Measurements from ENCODE around the gene NOS1AP.

The NOS1AP gene

GRCh38 chr1:162329826-162330225, 260.3 kb downstream of the NOS1AP start:
- Histone ChIP-seq H3K27me3 (replicated peaks; ENCODE audit: insufficient read depth, low read length) (no peaks in the 10 kb centered on the region), H3K27ac (ENCODE audit: low read length) (no peak overlapping the region), H4K20me1 (ENCODE audit: insufficient read depth, low read length) (no peaks in the 10 kb centered on the region), H2AFZ (ENCODE audit: low read length) (no peak overlapping the region), H3K4me2 (ENCODE audit: low read depth, low read length) (no peak overlapping the region), H3K36me3 (replicated peaks; ENCODE audit: insufficient read depth, low read length) (no peaks in the 10 kb centered on the region), H3K9me3 (replicated peaks; ENCODE audit: insufficient read depth, low read length) (no peaks in the 10 kb centered on the region), H3K79me2 (ENCODE audit: low read length) (no peaks in the 10 kb centered on the region), H3F3A (ENCODE audit: insufficient read depth, low read length) (no peaks in the 10 kb centered on the region), H3K9me2 (replicated peaks; ENCODE audit: insufficient read depth, low read length) (no peaks in the 10 kb centered on the region), H3K9ac (ENCODE audit: low read length) (no peak overlapping the region), H3K4me3 (ENCODE audit: low read length) (no peak overlapping the region), H3K4me1 (ENCODE audit: low read length) (no peaks in the 10 kb centered on the region)
- DNase-seq = no peak
- TF ChIP-seq CTCF (IDR thresholded peaks at IDR 0.05; ENCODE audit: low read length) = no peak
- TF ChIP-seq EZH2 (optimal IDR thresholded peaks at IDR 0.05; ENCODE audit: low read depth, low read length) = no peak
- no peak for TF ChIP-seq EZH2phosphoT487 (IDR thresholded peaks at IDR 0.05; ENCODE audit: low read length)

- Histone ChIP-seq H3K4me3 (ENCODE audit: low read length) (no peak overlapping the region), H3K4me2 (ENCODE audit: low read depth, low read length) (no peak overlapping the region), H4K20me1 (ENCODE audit: insufficient read depth, low read length) (no peaks in the 10 kb centered on the region), H2AFZ (ENCODE audit: low read length) (no peak overlapping the region), H3K9ac (ENCODE audit: low read length) (no peak overlapping the region), H3K27me3 (replicated peaks; ENCODE audit: insufficient read depth, low read length) (no peaks in the 10 kb centered on the region), H3K79me2 (ENCODE audit: low read length) (no peaks in the 10 kb centered on the region), H3K27ac (ENCODE audit: low read length) (no peak overlapping the region), H3F3A (ENCODE audit: insufficient read depth, low read length) (no peaks in the 10 kb centered on the region), H3K36me3 (replicated peaks; ENCODE audit: insufficient read depth, low read length) (no peaks in the 10 kb centered on the region), H3K9me3 (replicated peaks; ENCODE audit: insufficient read depth, low read length) (no peaks in the 10 kb centered on the region), H3K9me2 (replicated peaks; ENCODE audit: insufficient read depth, low read length) (no peaks in the 10 kb centered on the region), H3K4me1 (ENCODE audit: low read length) (no peaks in the 10 kb centered on the region)
- TF ChIP-seq EZH2 (optimal IDR thresholded peaks at IDR 0.05; ENCODE audit: low read depth, low read length) = no peak
- TF ChIP-seq EZH2phosphoT487 (IDR thresholded peaks at IDR 0.05; ENCODE audit: low read length) = no peak
- TF ChIP-seq CTCF (IDR thresholded peaks at IDR 0.05; ENCODE audit: low read length) = no peak
- DNase-seq = no peak
These were observed 264.5 kb downstream of the NOS1AP start for GRCh38 chr1:162333991-162334390.

GRCh38 chr1:162335126-162335525, 265.6 kb downstream of the NOS1AP start:
- Histone ChIP-seq H3K79me2 (ENCODE audit: low read length) (no peaks in the 10 kb centered on the region), H4K20me1 (ENCODE audit: insufficient read depth, low read length) (no peaks in the 10 kb centered on the region), H3K27ac (ENCODE audit: low read length) (no peak overlapping the region), H3K36me3 (replicated peaks; ENCODE audit: insufficient read depth, low read length) (no peaks in the 10 kb centered on the region), H3K9me2 (replicated peaks; ENCODE audit: insufficient read depth, low read length) (no peaks in the 10 kb centered on the region), H3K9me3 (replicated peaks; ENCODE audit: insufficient read depth, low read length) (no peaks in the 10 kb centered on the region), H3K4me1 (ENCODE audit: low read length) (no peaks in the 10 kb centered on the region), H3K27me3 (replicated peaks; ENCODE audit: insufficient read depth, low read length) (no peaks in the 10 kb centered on the region), H3K4me3 (ENCODE audit: low read length) (no peak overlapping the region), H3K4me2 (ENCODE audit: low read depth, low read length) (no peak overlapping the region), H3F3A (ENCODE audit: insufficient read depth, low read length) (no peaks in the 10 kb centered on the region), H3K9ac (ENCODE audit: low read length) (no peak overlapping the region), H2AFZ (ENCODE audit: low read length) (no peak overlapping the region)
- TF ChIP-seq EZH2phosphoT487 (IDR thresholded peaks at IDR 0.05; ENCODE audit: low read length) (no peak), EZH2 (optimal IDR thresholded peaks at IDR 0.05; ENCODE audit: low read depth, low read length) (no peak), CTCF (IDR thresholded peaks at IDR 0.05; ENCODE audit: low read length) (no peak)
- no peak for DNase-seq
